Raji (cell line): ENCODE results near the gene RPL34.

ENCODE experiments used
- POLR2A ChIP-seq: IDR thresholded peaks from 2 replicates; pipeline ENCODE4 v1.6.1; 2011; ENCODE audit warnings: low read depth, low read length, control low read depth; ENCODE audit not compliant: insufficient read depth

Gene RPL34

DNA sequence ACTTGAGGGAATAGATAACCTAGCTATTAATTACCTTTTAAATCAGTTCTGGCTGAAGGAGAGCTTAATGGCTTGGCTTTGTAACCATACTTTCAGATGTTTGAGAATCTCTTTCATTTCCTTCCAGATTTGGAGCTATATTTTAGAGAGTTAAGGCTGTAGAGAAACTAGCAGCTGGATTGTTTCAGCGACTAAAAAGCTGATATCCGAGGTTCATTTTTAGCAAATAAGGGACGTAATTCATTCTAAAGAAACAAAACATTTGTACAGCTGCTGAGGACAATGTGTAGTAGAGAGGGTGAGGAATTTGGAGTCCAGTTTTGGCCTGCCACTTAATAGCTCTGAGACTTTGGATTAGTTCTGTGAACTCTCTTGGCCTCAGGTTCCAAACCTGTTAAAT, 42.3 kb downstream of the RPL34 start:
- TF ChIP-seq POLR2A: no peak

DNA sequence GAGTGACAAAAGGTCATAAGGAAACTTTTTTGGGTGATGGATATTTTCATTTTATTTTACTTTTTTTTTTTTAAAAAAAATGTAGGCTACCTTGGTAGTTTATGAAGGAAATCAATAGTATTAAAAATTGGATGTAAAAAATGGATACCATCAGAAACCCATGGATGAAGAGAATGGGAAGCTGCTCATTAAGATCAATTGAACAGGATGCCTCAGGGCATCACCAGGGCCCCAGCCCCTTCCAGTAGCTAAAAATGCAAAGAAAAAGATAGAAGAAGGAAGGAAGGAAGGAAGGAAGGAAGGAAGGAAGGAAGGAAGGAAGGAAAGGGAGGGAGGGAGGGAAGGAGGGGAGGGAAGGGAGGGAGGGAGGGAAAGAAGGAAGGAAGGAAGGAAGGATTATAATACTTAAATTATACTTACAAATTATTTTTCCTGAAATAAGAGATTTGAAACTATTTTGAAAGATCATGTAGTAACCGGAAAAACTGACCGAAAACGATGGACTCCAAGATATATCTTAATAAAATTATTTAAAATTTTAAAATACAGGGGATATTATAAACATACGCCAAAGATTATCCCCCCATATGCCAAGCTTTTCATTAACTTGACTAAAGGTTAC, 54.1 kb downstream of the RPL34 start:
- no peak for TF ChIP-seq POLR2A
